Mesendoderm (in vitro differentiated cells): ENCODE data around the gene PEAR1.
"Not testable (repeated sequence)": the region's sequence is repeated elsewhere in the genome, so short reads cannot be mapped to it uniquely, and the experiment has no call there.

Experiments used
- DNase-seq: peaks from one replicate; pipeline ENCODE4 v3.0.0; 2013
- H2AK5ac ChIP-seq: 2 replicates; pipeline ENCODE4 v1.6.1; 2013; ENCODE audit warnings: low read length, inconsistent platforms
- H2BK120ac ChIP-seq: 2 replicates; pipeline ENCODE4 v1.6.1; 2013; ENCODE audit warnings: low read depth, mild to moderate bottlenecking, low read length, moderate library complexity, mixed read lengths
- H2BK15ac ChIP-seq: replicated peaks from 2 replicates; pipeline ENCODE4 v1.6.1; 2013; ENCODE audit warnings: low read depth, mild to moderate bottlenecking, moderate library complexity
- H2BK5ac ChIP-seq: 2 replicates; pipeline ENCODE4 v1.6.1; 2013; ENCODE audit warnings: low read length, inconsistent platforms
- H3K18ac ChIP-seq: 2 replicates; pipeline ENCODE4 v1.6.1; 2013; ENCODE audit warnings: mild to moderate bottlenecking, low read length, mixed read lengths
- H3K23ac ChIP-seq: one replicate; pipeline ENCODE4 v1.6.1; 2013; ENCODE audit warnings: low read length
- H3K27ac ChIP-seq: 2 replicates; pipeline ENCODE4 v1.5.1; 2013; ENCODE audit warnings: low read depth, mild to moderate bottlenecking, inconsistent platforms, low read length, moderate library complexity
- H3K27me3 ChIP-seq: 2 replicates; pipeline ENCODE4 v1.6.1; 2013; ENCODE audit warnings: low read length, control low read depth, mild to moderate bottlenecking, inconsistent platforms; ENCODE audit not compliant: insufficient read depth, poor library complexity
- H3K36me3 ChIP-seq: 2 replicates; pipeline ENCODE4 v1.6.1; 2013; ENCODE audit warnings: low read length, inconsistent platforms; ENCODE audit not compliant: control insufficient read depth, insufficient read depth
- H3K4ac ChIP-seq: one replicate; pipeline ENCODE4 v1.6.1; 2013; ENCODE audit warnings: low read depth, mild to moderate bottlenecking, low read length, moderate library complexity
- H3K4me1 ChIP-seq: 2 replicates; pipeline ENCODE4 v1.6.1; 2013; ENCODE audit warnings: low read depth, low read length, inconsistent platforms; ENCODE audit not compliant: control insufficient read depth
- H3K4me2 ChIP-seq: 2 replicates; pipeline ENCODE4 v1.6.1; 2013; ENCODE audit warnings: low read length
- H3K4me3 ChIP-seq: 2 replicates; pipeline ENCODE4 v1.5.1; 2013; ENCODE audit warnings: mild to moderate bottlenecking, low read length
- H3K56ac ChIP-seq: one replicate; pipeline ENCODE4 v1.6.1; 2013; ENCODE audit warnings: low read length
- H3K79me1 ChIP-seq: 2 replicates; pipeline ENCODE4 v1.6.1; 2013; ENCODE audit warnings: low read length, inconsistent platforms
- H3K79me2 ChIP-seq: 2 replicates; pipeline ENCODE4 v1.6.1; 2013; ENCODE audit warnings: mild to moderate bottlenecking, low read length; ENCODE audit not compliant: control insufficient read depth, insufficient read depth
- H3K9ac ChIP-seq: 2 replicates; pipeline ENCODE4 v1.6.1; 2013; ENCODE audit warnings: low read length, inconsistent platforms
- H4K5ac ChIP-seq: one replicate; pipeline ENCODE4 v1.6.1; 2013; ENCODE audit warnings: low read length
- H4K8ac ChIP-seq: one replicate; pipeline ENCODE4 v1.6.1; 2013; ENCODE audit warnings: low read depth, mild to moderate bottlenecking, control low read depth, low read length, moderate library complexity
- WGBS: extraction: QIAGEN DNeasy Blood & Tissue Kit; methylation state at CpG from one replicate; pipeline ENCODE4 v1.1.7; 2013; ENCODE audit warnings: low lambda C conversion rate, missing lambda C conversion rate; ENCODE audit not compliant: insufficient coverage; ENCODE audit errors: extremely low coverage; 5-methylcytosine and 5-hydroxymethylcytosine counted together

Gene PEAR1

GRCh38 chr1:156925154-156926010, 31.9 kb downstream of the PEAR1 start:
- H3K4me1 ChIP-seq = no peaks in the 10 kb centered on the region
- no peak overlapping the region for H3K27ac ChIP-seq
- peaks cover 56% of the 10 kb centered on the region for H3K27me3 ChIP-seq
- no peaks in the 10 kb centered on the region for H3K79me2 ChIP-seq
- DNase-seq = peak; percentile 21
- H3K36me3 ChIP-seq = no peaks in the 10 kb centered on the region
- no peak overlapping the region for H4K8ac ChIP-seq
- H3K4me2 ChIP-seq = no peak overlapping the region
- no peak overlapping the region for H3K18ac ChIP-seq
- H3K79me1 ChIP-seq = no peaks in the 10 kb centered on the region
- H3K23ac ChIP-seq = no peak overlapping the region
- H2BK5ac ChIP-seq = no peak overlapping the region
- no peak overlapping the region for H3K4me3 ChIP-seq
- H2BK15ac ChIP-seq = no peak overlapping the region
- no peak overlapping the region for H3K9ac ChIP-seq
- no peak overlapping the region for H2BK120ac ChIP-seq
- no peak overlapping the region for H2AK5ac ChIP-seq
- no peak overlapping the region for H4K5ac ChIP-seq
- no peak overlapping the region for H3K56ac ChIP-seq
- WGBS = no CpG with 5 or more reads among the region's 5 CpGs
- H3K4ac ChIP-seq = no peak overlapping the region

GRCh38 chr1:156926175-156926574, 32.7 kb downstream of the PEAR1 start:
- Histone ChIP-seq H3K4me1 (no peaks in the 10 kb centered on the region), H3K23ac (peak overlapping the region; percentile 74), H2AK5ac (no peak overlapping the region), H3K9ac (no peak overlapping the region), H4K8ac (no peak overlapping the region), H3K36me3 (no peaks in the 10 kb centered on the region), H3K79me2 (no peaks in the 10 kb centered on the region), H3K27ac (no peak overlapping the region), H3K4me2 (no peak overlapping the region), H2BK15ac (no peak overlapping the region), H2BK120ac (no peak overlapping the region), H3K4ac (no peak overlapping the region), H2BK5ac (no peak overlapping the region), H3K56ac (no peak overlapping the region), H3K79me1 (no peaks in the 10 kb centered on the region), H4K5ac (no peak overlapping the region), H3K18ac (no peak overlapping the region), H3K4me3 (no peak overlapping the region), H3K27me3 (peaks cover 48% of the 10 kb centered on the region)
- WGBS = no CpG with 5 or more reads among the region's 3 CpGs
- DNase-seq = peak; percentile 36

- peaks cover 44% of the 10 kb centered on the region for H3K27me3 ChIP-seq
- not testable (repeated sequence) for H3K56ac ChIP-seq, H3K36me3 ChIP-seq, H3K4me3 ChIP-seq, H2BK5ac ChIP-seq, H3K4ac ChIP-seq, H2BK120ac ChIP-seq, H2BK15ac ChIP-seq, DNase-seq, H3K4me1 ChIP-seq, H3K79me1 ChIP-seq, H2AK5ac ChIP-seq, H4K8ac ChIP-seq, H3K23ac ChIP-seq, H3K18ac ChIP-seq, H3K79me2 ChIP-seq, H3K27ac ChIP-seq, H3K9ac ChIP-seq, H4K5ac ChIP-seq, H3K4me2 ChIP-seq
- no CpG with 5 or more reads among the region's 6 CpGs for WGBS
These were observed 33.2 kb downstream of the PEAR1 start for GRCh38 chr1:156926695-156927094.

DNA sequence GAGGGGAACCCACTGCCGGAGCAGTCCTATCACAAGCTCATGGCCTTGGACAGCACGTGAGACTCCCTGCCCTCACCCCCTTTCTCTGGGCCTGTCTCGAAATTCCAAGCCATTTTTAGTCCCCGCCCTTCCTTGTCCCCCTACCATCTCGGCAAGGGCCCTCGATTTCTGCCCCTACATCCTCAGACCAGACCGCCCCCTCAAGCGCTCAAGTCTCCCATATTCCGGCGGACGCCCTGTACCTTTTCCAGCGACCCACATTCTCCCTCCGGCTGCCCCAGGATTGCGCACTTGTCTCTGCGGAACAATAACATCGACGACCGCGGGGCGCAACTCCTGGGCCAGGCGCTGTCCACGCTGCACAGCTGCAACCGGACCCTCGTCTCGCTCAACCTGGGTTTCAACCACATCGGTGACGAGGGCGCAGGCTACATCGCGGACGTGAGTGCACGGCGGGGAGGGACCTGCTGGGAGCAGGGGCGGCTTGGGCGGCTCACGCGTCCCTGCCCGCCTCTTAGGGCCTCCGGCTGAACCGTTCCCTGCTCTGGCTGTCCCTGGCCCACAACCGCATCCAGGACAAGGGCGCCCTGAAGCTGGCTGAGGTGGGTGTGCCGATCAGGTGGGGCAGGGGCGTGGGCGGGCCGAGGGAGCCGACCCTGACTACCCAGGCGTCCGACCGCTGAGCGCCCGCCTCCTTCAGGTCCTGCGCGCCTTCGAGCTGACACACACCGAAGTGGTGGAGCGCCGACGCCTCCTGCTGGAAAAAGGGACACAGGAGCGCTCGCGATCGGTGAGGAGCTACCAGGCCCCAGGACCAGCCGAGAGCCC, 33.9 kb downstream of the PEAR1 start:
- Histone ChIP-seq H3K4me1 (no peaks in the 10 kb centered on the region), H3K4me3 (peak overlapping the region; percentile 27), H3K36me3 (no peaks in the 10 kb centered on the region), H3K9ac (peak overlapping the region; percentile 59), H3K4me2 (peak overlapping the region; percentile 65), H2BK15ac (no peak overlapping the region), H3K27me3 (peaks cover 36% of the 10 kb centered on the region), H3K79me2 (no peaks in the 10 kb centered on the region), H3K56ac (peak overlapping the region; percentile 83), H4K8ac (no peak overlapping the region), H2BK120ac (no peak overlapping the region), H3K4ac (no peak overlapping the region), H4K5ac (no peak overlapping the region), H2BK5ac (no peak overlapping the region), H3K79me1 (no peaks in the 10 kb centered on the region), H3K23ac (no peak overlapping the region), H3K27ac (no peak overlapping the region), H2AK5ac (no peak overlapping the region), H3K18ac (no peak overlapping the region)
- no CpG with 5 or more reads among the region's 64 CpGs for WGBS
- peak; percentile 90 for DNase-seq

- Histone ChIP-seq H2BK5ac (no peak overlapping the region), H3K23ac (no peak overlapping the region), H3K56ac (no peak overlapping the region), H3K27me3 (peaks cover 30% of the 10 kb centered on the region), H3K18ac (no peak overlapping the region), H3K79me1 (no peaks in the 10 kb centered on the region), H2BK15ac (no peak overlapping the region), H4K5ac (no peak overlapping the region), H3K79me2 (no peaks in the 10 kb centered on the region), H3K4ac (no peak overlapping the region), H3K4me1 (no peaks in the 10 kb centered on the region), H4K8ac (no peak overlapping the region), H2AK5ac (no peak overlapping the region), H2BK120ac (no peak overlapping the region), H3K27ac (no peak overlapping the region), H3K9ac (no peak overlapping the region), H3K4me2 (no peak overlapping the region), H3K36me3 (no peaks in the 10 kb centered on the region), H3K4me3 (no peak overlapping the region)
- no CpG with 5 or more reads among the region's 4 CpGs for WGBS
- DNase-seq = no peak
These were observed 34.6 kb downstream of the PEAR1 start for GRCh38 chr1:156928043-156928602.
